Hepatic stellate cell (primary cell): ENCODE data around the gene ITGB8.
"Not testable (repeated sequence)": the region's sequence is repeated elsewhere in the genome, so short reads cannot be mapped to it uniquely, and the experiment has no call there.

Source experiments
- DNase-seq: peaks from one replicate; pipeline ENCODE4 v3.0.0; 2011; ENCODE audit warnings: low spot score

The ITGB8 gene

DNA sequence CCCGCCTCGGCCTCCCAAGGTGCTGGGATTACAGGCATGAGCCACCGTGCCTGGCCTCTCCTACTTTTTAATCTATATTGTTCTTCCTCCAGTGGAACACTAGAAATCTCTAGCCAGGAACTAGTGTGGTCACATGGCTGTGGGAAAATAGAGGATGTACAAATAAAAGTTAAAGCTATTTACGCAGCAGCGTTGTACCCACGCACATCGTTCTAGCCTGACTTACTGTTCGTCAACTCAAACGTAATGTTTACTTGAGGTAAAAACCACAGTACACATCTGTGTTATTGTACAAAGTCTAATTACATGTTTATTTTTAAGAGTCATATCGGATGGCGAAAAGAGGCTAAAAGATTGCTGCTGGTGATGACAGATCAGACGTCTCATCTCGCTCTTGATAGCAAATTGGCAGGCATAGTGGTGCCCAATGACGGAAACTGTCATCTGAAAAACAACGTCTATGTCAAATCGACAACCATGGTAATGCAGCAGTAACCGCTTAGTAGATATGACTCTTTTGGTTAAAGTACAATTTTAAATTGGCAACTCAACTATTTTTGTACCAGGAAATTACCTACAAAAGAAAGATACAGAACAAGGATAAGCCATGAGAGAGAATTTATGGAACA, 50.8 kb downstream of the ITGB8 start:
- DNase-seq: no peak

DNA sequence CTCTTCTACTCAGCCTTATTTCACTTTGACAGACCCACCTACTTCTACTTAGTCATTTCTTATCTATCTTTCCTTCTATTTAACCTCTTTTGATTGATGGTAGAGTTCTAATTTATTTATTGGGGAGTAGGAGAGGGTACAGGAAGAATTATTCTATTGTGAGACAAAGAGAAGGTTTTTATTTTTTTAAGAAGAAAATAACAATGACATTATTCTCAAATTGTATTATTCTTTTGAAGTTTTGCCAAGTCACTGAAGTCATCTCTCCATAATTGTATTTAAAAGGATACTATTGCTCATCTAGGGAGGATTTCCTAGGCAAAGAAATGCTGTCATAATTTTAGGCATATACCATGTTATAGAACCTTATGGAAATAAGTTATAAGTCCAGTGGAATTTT, 52.7 kb downstream of the ITGB8 start:
- no peak for DNase-seq

DNA sequence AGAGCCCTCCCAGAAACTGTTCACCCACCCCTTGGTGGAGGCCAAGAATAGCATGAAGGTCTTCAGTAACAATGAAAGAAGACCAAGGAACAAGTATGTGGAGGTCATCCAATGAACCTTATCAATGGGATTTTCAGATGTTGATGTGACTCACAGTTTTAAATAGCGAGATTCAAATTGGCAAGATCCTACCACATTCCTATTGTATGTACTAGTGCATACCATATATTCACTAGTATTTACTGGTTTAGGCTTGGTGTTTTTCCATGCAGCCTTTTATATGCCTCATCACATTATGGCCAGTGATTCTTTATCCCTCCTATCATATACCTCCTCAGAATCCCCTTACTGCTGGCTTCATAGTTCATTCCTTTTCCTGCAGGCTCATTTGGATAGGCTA, 54.4 kb downstream of the ITGB8 start:
- DNase-seq: no peak

DNA sequence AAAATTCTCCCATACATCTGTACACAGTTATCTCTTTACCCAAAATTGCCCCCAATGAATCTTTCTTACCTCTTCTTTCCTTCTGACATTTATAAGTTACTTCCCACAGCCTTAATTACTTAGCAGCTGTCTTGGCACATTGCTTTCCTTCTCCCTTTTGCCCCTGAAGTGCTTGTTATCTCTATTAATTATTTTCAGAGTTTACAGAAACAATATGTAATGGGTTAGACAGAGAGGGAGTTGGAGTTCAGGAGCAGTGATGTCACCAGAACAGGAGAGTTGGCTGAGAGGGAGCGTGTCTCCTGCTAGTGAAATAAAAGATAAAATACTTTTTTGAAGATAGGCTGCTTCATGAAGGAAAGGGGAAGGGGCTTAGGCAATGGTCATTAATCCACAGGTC, 57.4 kb downstream of the ITGB8 start:
- DNase-seq: no peak

DNA sequence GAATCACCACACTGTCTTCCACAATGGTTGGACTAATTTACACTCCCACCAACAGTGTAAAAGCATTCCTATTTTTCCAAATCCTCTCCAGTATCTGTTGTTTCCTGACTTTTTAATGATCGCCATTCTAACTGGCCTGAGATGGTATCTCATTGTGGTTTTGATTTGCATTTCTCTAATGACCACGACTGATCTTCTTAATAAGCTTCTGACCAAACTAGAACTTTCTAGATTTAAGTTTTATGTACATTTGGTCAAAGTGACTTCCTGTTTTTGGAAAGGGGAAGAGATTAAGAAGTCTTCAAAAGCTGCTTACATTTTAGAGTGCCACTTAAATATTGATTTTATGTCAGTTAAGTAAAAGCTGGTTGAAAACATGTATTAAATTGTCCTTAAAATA, 58.5 kb downstream of the ITGB8 start:
- not testable (repeated sequence) for DNase-seq

DNA sequence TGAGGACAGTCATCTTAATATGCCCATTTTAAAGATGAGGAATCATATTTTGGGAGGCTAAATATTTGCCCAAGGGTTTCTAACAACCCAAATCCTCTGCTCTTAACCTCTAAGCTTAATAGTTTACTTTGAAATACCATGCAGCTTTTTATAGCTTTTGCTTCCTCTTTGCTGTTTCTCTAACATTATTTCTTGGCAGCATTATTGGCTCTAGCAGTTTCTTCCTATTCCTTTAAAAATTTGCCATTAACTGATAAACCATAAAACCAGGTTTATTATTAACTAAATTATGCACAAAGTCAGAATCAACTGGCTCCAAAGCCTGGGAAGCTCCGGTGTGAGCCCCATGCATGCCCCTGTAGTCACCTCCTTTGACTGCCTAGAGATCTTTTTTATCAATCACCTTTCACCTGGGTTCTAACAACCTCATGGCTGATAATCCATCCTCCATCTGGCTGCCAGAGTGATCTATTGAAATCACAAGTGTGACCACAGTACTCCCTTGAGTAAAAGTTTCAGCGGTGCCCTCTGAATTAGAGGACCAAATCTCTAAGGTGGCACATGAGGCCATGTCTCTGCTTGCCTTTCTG, 62.4 kb downstream of the ITGB8 start:
- no peak for DNase-seq

DNA sequence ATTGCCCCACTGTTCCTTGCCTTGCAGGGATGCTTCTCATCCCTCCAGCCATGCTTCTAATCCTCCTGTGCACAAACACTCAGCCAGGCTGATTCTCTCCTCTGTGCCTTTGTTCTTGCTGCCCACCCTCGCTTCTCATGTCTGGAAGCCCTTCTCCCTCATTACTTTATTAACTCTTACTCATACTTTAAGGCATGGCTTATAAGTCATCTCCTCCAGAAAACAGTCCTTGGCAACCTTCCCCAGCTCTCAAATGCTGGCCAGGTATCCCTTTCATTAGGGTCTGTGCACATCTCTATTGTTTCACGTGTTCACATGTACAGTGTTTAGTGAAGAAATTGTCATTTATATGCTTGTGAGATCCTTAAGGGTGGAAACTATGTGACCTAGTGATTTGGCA, 62.9 kb downstream of the ITGB8 start:
- DNase-seq: no peak

DNA sequence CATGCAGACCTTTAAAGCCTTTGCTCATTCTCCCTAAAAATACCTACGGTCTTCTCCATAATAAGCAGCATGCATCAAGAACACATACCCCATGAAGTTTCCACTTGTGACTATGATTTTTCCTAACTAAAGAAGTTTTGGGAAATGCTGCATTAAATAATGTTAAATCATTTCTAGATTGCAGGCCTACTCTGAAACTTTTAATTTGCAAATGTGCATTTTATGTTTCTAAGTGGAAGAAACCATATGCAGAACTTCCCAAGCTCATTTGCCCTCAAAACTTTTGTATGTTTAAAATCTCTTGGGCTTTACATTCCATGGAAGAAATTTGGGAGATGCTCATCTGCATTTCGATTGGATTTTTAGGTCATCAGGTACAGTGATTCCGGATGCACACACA, 63.6 kb downstream of the ITGB8 start:
- no peak for DNase-seq

DNA sequence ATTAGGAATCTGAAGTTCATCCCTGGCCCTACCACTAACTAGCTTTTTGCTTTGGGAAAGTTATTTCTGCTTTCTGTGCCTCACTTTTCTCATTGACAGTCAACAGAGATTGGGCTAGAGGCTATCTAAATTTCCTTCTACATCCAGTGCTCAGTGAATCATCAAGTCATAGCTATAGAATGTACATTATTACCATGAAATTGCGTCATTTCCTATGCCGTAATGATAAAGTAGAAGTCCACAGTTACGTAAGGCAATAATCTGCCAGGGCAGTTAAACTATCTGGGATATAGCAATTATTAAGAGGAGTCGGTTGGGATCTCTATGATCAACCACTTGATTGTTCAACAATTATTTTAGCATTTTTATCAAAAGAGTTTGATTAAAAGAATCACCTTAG, 64.4 kb downstream of the ITGB8 start:
- no peak for DNase-seq

DNA sequence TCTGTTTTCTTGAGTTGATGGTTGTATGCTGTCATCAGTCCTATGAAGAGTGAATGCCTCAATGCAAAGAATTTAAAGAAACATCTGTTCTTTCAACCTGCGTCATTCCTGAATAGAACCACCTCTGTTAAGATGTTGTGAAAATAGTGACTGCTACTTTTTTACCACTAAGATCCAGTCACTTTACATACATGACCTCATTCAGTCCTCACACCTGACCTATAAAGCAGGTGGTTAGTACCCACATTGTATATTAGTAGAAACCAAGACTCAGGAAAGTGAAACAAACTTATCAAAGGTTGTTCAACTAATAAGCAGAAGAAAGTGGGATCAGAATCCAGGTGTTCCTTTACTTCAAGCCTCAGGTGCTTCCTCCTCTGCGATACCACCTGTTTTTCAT, 64.8 kb downstream of the ITGB8 start:
- no peak for DNase-seq

DNA sequence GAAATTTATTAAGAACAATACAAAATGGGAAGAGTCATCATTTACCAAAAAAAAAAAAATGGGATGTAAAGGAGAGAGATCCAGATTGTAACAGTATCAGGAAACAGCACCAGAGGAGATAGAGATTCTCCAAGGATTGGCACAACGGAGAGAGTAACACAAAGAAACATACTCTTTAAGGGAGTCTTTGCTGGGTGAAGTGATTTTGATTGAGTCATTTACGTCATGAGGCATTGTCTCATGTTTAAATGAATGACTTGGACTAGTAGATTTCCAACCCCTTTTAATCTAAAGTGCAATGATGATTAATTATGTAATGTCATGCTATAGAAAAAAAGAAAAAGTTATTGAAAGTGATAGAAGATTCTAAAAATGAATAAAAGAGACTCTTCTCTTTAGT, 68.8 kb downstream of the ITGB8 start:
- DNase-seq: no peak

DNA sequence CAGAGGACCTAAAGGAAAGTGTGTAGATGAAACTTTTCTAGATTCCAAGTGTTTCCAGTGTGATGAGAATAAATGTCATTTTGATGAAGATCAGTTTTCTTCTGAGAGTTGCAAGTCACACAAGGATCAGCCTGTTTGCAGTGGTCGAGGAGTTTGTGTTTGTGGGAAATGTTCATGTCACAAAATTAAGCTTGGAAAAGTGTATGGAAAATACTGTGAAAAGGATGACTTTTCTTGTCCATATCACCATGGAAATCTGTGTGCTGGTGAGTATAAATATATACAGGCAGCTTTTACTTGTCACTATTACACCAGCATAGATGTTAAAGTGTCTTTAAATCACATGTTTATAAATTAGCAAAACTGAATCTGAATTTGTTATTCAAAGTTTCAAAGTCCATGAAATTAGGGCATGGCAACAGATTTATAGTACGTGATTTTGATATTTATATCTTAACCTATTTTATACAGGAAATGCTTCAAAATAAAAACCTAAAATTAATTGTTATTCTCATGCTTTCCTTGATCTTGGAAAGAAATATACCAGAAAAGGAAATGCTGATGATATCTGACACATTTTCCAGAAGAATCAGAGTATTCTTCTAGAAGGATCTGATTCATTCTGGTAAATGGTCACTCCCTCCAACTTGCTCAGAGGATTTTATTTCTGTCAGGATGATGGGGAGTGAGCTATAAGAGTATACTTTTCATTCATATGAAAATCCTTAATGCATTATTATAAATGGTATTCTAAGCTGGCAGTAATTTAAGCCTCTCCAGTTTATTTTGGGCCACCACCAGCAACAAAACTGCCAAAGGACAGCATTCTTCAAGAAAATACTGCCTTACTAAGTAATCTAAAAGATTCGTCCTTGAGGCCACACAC, 71.4 kb downstream of the ITGB8 start:
- DNase-seq: no peak

DNA sequence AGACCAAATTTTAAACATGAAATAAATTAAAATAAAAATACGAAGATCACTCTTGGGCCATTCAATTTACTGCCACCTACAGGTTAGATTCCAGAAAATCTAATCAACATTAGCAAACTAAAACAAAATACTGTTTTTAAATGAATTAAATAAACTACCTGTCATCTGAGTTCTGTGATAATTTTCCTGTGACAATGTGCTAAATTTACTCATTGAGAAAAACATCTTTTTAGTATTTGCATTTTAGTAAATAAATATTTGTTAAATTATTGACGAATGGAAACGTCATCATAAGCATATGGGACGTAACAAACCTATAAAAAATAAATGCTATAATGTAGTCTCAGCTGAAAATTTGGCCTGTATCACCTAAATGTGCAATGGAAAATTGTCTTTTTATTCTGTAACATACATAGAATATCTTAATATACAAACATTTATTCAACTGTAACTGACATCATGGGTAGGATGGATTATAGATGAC, 72.1 kb downstream of the ITGB8 start:
- DNase-seq: no peak

DNA sequence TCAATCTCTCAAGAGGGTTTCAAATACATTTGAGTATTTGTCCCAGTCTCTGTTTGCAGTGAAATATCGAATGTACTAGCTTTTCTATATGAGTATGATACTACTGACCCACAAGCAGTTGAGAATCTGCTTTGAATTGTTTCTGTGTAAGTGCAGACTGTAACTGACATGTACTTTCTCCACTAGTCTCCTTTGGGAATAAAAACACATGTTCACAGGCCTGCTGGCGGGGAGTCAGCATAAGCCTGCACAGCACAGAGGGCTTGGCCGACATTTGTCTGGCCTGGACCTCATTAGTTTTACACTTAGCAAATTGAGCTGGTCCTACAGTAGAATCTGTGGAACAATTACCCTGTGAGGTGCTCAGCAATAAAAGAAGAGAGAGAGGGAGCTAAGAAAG, 72.6 kb downstream of the ITGB8 start:
- DNase-seq: no peak

DNA sequence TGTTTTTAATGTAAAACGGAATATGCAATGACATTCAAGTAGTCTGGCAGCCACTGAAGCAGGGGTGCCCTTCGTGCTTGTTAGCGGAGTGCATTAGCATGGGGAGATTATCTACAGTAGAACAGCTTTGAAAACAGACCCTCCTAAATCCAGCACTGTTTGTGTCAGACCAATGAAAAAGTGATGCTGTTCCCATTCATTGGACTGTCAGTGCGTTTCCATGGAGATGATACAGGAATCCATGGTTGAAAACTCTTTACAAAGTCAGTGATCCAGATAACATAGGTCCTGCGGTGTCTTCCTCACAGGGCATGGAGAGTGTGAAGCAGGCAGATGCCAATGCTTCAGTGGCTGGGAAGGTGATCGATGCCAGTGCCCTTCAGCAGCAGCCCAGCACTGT, 73.6 kb downstream of the ITGB8 start:
- DNase-seq: no peak

DNA sequence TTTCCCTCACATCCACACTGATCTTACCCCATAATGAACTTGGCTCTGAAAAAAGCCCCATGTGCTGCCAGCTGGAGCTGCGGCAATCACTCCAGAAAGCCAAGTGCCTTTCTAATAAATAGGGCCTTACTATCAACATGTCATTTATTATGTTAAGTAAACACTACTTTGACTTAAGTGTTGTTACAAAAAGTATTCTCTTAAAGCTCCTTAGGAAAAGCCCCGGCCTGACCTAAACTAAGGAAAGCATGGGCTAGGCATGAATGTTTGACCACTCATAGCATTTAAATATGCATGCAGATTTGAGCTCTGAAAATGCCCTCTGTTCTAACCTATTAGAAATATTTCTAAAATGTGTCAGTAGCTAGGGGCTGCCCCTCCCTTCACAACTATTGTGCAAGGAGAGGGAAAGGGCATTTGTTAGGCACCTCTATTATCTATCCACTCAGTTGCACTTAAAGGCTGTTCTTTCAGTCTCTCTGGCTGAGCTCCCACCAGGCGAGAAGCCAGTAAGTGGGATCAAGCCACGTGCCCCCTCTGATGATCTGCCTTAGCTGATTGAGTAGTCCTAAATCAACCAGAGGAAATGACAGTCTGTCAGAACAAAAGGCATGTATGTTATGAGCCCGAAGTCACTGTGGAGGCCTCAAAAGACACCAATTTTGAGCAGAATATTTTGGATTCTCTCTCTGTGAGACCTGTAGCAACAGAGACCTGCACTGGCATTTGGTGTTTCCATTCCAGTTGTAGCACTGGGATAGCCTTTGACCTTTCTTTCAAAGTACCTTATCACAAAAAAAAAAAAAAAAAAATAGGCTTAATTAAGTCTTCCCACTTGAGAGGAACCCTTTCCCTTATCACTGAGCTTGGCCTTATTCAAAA, 77.1 kb downstream of the ITGB8 start:
- no peak for DNase-seq

DNA sequence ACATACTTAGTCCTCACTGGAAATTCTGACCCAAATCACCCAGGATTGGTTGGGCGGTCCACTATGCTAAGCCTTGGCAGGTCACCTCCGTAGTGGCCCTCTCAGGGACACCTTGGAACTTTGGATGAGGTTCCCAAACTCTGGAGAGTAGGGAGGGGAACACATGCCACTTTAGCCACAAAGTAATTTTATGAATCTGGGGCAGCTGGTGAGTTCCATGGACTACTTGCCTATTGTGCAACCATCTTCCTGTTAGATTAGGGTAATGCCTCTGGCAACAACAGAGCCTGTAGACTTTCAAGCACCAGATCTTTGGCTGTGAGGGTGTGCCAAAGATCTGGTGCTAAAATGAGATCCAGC, 77.7 kb downstream of the ITGB8 start:
- no peak for DNase-seq

DNA sequence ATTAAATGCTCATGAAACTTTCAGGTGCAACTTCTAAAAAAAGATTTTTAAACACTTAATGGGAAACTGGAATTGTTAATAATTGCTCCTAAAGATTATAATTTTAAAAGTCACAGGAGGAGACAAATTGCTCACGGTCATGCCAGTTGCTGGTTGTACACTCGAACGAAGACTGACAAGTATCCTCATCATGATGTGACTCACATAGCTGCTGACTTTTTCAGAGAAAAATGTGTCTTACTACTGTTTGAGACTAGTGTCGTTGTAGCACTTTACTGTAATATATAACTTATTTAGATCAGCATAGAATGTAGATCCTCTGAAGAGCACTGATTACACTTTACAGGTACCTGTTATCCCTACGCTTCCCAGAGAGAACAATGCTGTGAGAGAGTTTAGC, 79.3 kb downstream of the ITGB8 start:
- no peak for DNase-seq

DNA sequence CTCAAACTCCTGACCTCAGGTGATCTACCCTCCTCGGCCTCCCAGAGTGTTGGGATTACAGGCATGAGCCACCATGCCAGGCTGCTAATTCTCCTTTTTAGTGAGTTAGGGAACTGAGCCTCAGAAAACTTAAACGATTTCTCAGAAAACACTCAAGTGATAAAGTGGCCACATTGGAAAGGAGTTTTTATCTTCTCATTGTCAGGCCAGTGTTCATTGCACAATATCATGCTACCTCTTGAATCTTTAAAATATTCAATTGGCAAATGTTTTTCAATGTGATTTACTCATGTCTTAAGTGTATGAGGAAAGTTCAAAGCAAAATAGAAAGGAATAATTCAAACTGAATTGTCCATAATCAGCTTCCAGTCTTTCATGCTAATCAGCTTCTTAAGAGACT, 80.7 kb downstream of the ITGB8 start:
- DNase-seq: no peak

DNA sequence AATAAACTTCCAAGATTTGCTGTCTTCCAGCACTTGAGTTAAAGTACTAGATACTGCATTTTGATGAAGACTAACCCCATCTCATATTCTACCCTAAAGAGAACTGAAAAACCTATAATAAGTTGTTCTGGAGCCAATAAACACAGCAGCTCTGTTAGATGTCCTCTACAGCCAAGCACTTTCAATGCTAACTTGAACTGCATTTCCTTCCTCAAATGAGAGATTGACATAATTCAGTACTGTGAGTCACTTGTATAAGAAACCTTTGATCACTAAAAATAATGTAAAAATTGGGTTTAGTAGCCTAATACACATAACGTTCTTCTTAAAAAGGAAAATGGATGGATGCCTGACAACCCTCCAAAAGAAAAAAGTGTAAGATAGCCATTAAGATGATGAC, 81.3 kb downstream of the ITGB8 start:
- no peak for DNase-seq

DNA sequence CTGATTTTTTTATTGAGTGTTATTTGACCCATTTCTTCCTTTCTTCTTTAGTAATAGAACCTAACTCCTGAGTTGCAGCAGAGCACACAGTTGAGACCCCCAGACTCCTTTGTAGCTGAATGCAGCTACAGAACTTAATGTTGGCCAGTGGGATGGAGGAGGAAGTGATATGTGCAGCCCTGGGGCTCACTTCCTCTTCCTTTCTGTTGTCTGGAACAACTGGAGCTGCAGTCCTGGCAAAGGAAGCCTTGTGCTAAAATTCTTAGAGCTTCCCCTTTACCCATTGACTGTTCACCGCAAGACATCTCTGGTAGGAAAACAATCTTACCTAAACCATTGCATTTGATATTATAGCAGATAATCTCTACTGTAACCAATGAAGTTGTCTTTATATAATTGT, 86.6 kb downstream of the ITGB8 start:
- DNase-seq: no peak

DNA sequence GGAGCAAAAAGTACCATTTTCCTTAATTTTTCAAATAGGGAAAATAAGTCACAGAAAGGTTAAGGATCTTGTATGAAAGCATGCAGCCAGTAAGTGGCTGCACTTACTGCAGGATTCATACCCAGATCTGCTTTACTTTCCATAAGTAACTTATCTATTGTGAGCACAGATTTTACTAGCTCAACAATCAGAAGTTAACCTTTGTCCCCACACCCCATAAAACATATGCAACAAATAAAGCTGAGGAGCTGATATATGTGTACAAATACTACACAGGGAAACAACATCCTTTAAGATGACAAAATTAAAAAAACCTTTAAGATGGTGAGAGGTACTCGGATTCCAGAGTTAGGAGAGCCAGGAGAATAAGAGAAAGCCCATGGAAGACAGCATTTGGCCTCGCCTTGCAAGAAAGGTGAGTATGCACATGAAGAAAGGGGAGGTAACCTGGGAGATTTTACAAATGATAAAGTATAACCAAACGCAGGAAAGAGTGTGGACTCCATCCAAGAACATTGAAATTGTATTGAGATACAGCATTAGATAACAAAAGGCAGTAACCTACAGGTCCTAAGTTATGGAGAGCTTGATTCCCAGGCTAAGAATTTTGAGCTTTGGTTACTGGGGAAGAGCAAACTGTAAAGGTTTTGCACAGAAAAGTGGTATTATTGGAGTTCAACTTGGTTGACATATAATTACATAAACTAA, 87.1 kb downstream of the ITGB8 start:
- no peak for DNase-seq
